Activated T-cell treated with anti-CD3 and anti-CD28 coated beads for 24 hours (primary cell): ENCODE measurements around the gene LARP4.
"Not testable (repeated sequence)": the region's sequence is repeated elsewhere in the genome, so short reads cannot be mapped to it uniquely, and the experiment has no call there.

Experiments
- DNase-seq: peaks from one replicate; pipeline ENCODE4 v3.0.0-alpha.2; 2020; ENCODE audit warnings: low read depth

LARP4 gene

GRCh38 chr12:50401500-50402081 lies 906 bp downstream of the LARP4 start:
- no peak for DNase-seq

- no peak for DNase-seq
These were observed 1.7 kb downstream of the LARP4 start for GRCh38 chr12:50402264-50403000.

- no peak for DNase-seq
These were observed 2.3 kb downstream of the LARP4 start for GRCh38 chr12:50403001-50403440.

GRCh38 chr12:50404307-50404706 lies 3.6 kb downstream of the LARP4 start:
- DNase-seq = no peak

GRCh38 chr12:50411051-50411660 lies 10.5 kb downstream of the LARP4 start:
- no peak for DNase-seq

- no peak for DNase-seq
These were observed 15.3 kb downstream of the LARP4 start for GRCh38 chr12:50415899-50416479.

- DNase-seq = no peak
These were observed 18.6 kb downstream of the LARP4 start for GRCh38 chr12:50419112-50419909.

GRCh38 chr12:50422855-50423254 lies 22.2 kb downstream of the LARP4 start:
- DNase-seq = not testable (repeated sequence)

- DNase-seq = not testable (repeated sequence)
These were observed 22.7 kb downstream of the LARP4 start for GRCh38 chr12:50423342-50423741.

- DNase-seq = no peak
These were observed 25.0 kb downstream of the LARP4 start for GRCh38 chr12:50425589-50426258.

- DNase-seq = not testable (repeated sequence)
These were observed 31.0 kb downstream of the LARP4 start for GRCh38 chr12:50431656-50432055.

GRCh38 chr12:50440288-50440687 lies 39.6 kb downstream of the LARP4 start:
- DNase-seq = no peak

- DNase-seq = no peak
These were observed 41.1 kb downstream of the LARP4 start for GRCh38 chr12:50441763-50442162.

- no peak for DNase-seq
These were observed 41.7 kb downstream of the LARP4 start for GRCh38 chr12:50442178-50442908.

- DNase-seq = not testable (repeated sequence)
These were observed 49.0 kb downstream of the LARP4 start for GRCh38 chr12:50449671-50450070.

GRCh38 chr12:50452795-50453194 lies 52.1 kb downstream of the LARP4 start:
- DNase-seq = no peak

- no peak for DNase-seq
These were observed 53.2 kb downstream of the LARP4 start for GRCh38 chr12:50453872-50454271.

GRCh38 chr12:50458606-50459005 lies 57.9 kb downstream of the LARP4 start:
- DNase-seq = no peak

- no peak for DNase-seq
These were observed 66.8 kb downstream of the LARP4 start for GRCh38 chr12:50467439-50467838.

- DNase-seq = no peak
These were observed 76.7 kb downstream of the LARP4 start for GRCh38 chr12:50477241-50477832.
